ENCODE measurements around the gene DHRS7. TPM values are rescaled to one million over a fixed set of nuclear protein-coding genes. Genes with fewer than 3 reads are reported as not detected.

The DHRS7 gene
- total RNA-seq, 1 donor from 2014 or later = 69.3 TPM

DNA sequence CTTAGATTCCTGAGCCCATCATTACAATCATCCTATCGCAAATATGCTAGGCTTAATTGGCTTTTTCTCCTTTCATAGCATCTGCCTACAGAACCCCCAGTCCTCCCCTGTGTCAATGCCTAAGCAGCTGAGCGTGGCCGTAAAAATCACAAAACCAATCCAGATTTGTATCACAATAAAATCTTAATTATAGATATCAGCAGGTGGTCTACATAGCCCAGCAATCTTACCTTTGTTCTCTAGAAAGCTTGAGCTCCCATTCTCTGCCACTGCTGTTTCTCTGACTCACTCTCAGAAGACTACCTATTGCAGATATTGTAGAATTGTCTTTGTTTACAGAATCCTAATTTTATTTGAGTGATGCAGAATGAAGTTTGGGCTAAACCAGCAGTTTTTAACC is 46.0 kb upstream of the DHRS7 start:
- DNase-seq (no peak), ATAC-seq (no peak)
- Histone ChIP-seq H3K27me3 (no peaks in the 10 kb centered on the region), H3K4me1 (no peaks in the 10 kb centered on the region), H3K4me3 (no peak overlapping the region), H3K36me3 (no peaks in the 10 kb centered on the region), H3K27ac (no peak overlapping the region), H3K9me3 (no peaks in the 10 kb centered on the region)
- intact Hi-C loops (cut with DNase I) = no loop called here
- TF ChIP-seq, protein P1, sequence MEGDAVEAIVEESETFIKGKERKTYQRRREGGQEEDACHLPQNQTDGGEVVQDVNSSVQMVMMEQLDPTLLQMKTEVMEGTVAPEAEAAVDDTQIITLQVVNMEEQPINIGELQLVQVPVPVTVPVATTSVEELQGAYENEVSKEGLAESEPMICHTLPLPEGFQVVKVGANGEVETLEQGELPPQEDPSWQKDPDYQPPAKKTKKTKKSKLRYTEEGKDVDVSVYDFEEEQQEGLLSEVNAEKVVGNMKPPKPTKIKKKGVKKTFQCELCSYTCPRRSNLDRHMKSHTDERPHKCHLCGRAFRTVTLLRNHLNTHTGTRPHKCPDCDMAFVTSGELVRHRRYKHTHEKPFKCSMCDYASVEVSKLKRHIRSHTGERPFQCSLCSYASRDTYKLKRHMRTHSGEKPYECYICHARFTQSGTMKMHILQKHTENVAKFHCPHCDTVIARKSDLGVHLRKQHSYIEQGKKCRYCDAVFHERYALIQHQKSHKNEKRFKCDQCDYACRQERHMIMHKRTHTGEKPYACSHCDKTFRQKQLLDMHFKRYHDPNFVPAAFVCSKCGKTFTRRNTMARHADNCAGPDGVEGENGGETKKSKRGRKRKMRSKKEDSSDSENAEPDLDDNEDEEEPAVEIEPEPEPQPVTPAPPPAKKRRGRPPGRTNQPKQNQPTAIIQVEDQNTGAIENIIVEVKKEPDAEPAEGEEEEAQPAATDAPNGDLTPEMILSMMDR (IDR thresholded peaks at IDR 0.05) = no peak

DNA sequence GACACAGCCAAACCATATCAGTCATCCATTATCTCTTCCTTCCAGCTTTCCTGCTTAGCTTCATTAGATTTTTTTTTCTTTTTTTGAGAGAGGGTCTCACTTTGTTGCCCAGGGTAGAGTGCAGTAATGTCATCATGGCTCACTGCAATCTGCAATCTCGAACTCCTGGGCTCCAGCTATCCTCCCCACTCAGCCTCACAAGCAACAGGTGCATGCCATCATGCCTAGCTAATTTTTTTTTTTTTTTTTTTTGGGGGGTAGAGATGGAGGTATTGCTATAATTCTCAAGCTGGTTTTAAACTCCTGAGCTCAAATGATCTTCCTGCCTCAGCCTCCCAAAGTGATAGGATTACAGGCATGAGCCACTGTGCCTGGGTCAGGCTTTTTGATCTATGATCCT is 45.5 kb upstream of the DHRS7 start:
- DNase-seq = no peak
- Histone ChIP-seq H3K4me3 (no peak overlapping the region), H3K4me1 (no peaks in the 10 kb centered on the region), H3K27me3 (no peaks in the 10 kb centered on the region), H3K27ac (no peak overlapping the region), H3K9me3 (no peaks in the 10 kb centered on the region), H3K36me3 (no peaks in the 10 kb centered on the region)
- intact Hi-C loops (cut with DNase I) = no loop called here
- no peak for ATAC-seq
- TF ChIP-seq, protein P1 (IDR thresholded peaks at IDR 0.05) = no peak

DNA sequence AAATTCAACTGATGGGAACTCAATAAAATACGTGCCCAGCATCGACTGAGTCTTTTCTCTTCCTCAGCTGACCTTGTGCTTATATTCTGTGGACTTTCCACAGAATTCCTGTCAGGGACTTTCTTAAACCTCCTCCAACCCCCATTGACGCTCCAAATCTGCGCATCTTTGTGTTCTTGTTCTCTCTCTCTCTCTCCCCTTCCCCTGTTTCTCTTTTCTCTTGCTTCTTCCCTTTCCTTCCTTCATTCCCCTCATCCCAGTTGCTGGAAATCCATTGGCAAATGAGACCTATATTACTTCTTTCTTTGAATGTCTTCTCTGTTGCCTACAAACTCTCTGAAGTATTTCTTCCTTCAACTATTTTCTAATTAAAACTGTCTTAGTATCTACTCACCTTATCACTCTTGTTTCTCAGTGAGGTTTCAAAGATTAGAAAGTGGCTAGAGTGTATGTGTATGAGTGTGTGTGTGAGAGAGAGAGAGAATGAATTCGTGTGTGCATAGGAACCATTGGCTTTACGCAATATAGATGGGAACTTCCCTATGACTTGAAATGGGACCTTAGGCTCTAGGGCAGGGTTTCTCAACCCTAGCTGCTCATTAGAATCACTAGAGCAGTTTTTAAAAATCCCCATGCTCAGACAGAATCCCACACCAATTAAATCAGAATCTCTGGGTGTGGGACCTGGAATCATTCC is 41.8 kb upstream of the DHRS7 start:
- TF ChIP-seq, protein P1 (IDR thresholded peaks at IDR 0.05) = no peak
- DNase-seq (no peak), ATAC-seq (peak; percentile 64)
- intact Hi-C loops (cut with DNase I) = no loop called here
- Histone ChIP-seq H3K9me3 (no peaks in the 10 kb centered on the region), H3K4me1 (no peaks in the 10 kb centered on the region), H3K36me3 (no peaks in the 10 kb centered on the region), H3K27me3 (no peaks in the 10 kb centered on the region), H3K27ac (no peak overlapping the region), H3K4me3 (no peak overlapping the region)

DNA sequence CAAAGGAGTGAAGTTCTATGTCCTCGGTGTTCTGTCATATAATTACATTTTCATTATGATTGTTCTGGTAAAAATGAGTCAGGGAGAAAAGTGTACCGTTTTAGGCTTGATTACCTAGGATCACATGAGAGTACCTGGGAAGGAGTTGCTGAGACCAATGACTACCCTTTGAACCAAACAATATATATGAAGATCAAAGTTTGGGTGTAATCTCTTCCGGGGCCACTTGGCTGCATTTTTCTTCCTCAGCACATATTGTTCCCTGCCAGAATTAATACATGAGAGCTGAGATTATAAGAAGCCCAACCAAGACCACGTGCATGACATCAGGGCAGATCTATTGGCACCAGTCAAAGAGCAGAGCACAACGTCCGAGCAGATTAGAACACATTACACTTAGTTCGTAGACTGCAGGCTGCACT is 41.1 kb upstream of the DHRS7 start:
- no peak for ATAC-seq
- TF ChIP-seq, protein P1 (IDR thresholded peaks at IDR 0.05) = no peak
- Histone ChIP-seq H3K27ac (no peak overlapping the region), H3K27me3 (no peaks in the 10 kb centered on the region), H3K36me3 (no peaks in the 10 kb centered on the region), H3K4me1 (no peaks in the 10 kb centered on the region), H3K4me3 (no peak overlapping the region), H3K9me3 (no peaks in the 10 kb centered on the region)
- intact Hi-C loops (cut with DNase I) = no loop called here
- DNase-seq = no peak

DNA sequence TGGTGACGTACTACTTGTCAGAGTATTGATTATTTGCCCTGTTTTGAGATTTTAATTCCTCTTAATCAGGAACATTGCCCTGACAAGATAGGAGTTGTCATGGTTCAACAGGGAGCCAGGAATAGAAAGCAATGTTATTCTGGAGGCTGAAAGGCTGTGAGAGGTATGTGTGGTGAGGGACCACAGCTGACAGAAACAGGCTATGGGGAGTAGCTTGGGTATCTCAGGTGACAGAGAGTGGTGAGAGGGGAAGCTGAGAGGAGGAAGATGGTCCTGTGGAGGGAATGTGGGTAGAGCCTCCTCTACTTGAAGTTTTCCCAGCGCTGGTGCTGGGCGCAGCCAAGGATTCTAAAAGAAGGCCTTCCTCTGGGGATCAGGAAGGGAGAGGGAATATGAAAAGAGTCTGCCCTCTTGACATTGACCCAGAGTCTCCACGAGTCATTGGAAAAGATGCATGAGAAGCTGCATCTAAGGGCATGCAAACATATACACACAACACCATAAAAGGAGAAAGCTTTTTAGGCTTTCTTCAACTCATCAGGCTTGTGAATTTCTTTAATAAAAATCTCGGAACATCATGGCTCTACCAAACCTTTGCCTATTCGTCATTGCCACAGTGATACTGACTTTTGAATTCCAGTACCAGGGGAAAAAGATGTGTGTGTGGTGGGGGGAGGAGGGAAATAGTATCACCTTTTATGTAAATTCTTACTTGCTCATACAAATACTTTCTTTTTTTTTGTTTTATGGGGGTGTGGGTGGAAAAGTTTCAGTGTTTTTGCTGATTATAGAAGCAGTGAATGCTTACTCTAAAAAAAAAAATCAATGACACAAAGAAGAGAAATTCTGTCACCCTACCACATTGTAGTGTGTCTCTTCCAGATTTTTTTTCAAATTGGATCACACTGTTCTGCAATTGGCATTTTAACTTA is 39.9 kb upstream of the DHRS7 start:
- intact Hi-C loops (cut with DNase I) = no loop called here
- Histone ChIP-seq H3K36me3 (no peaks in the 10 kb centered on the region), H3K27me3 (no peaks in the 10 kb centered on the region), H3K9me3 (no peaks in the 10 kb centered on the region), H3K4me1 (no peaks in the 10 kb centered on the region), H3K27ac (no peak overlapping the region), H3K4me3 (no peak overlapping the region)
- ATAC-seq (no peak), DNase-seq (no peak)
- TF ChIP-seq, protein P1 (IDR thresholded peaks at IDR 0.05) = no peak
